Adrenal gland (tissue), 5 donors: Measurements from ENCODE around the gene LRFN5.

Experiments
- POLR2A ChIP-seq, 2 donors: fragments of 450-650 bp; IDR thresholded peaks; one replicate each; pipeline ENCODE4 v1.6.1; 2017; ENCODE audit warnings: antibody characterized with exemption in 2 of 2, mild to moderate bottlenecking in 2 of 2, moderate library complexity in 1 of 2
- TF ChIP-seq, protein P1 (sequence below), 6 experiments: fragments of 450-650 bp in 4 of 6; fragments of 200-600 bp in 2 of 6; sonication (generic) in 1 of 6; IDR thresholded peaks; 1 replicate in 5 of 6; 2 replicates in 1 of 6; pipeline versions ENCODE4 v1.5.1 to v1.8.0; 2016 to 2021; ENCODE audit warnings: antibody characterized with exemption in 6 of 6, mild to moderate bottlenecking in 2 of 6, moderate library complexity in 1 of 6
- donor health status: DM: no; HTN: no; CAD: no.

DNA sequence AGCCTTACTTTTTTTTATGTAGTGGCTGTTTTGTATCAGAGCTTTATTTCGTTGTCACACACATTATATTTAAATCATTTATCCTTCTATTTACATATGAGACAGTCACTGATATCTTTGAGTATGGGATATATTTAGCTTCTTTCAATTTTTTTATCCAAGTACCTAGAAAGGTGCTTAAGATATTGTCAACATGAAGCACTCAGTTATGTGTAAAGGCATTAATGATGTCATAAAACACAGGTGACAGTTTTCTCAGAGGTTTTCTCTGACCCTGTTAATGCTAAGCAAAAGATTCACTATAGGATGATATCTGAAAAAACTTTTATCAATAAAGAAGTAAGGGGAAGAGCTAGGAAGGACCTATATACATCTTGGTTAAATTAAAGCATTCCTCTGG is 23.2 kb downstream of the LRFN5 start:
- TF ChIP-seq, protein P1, sequence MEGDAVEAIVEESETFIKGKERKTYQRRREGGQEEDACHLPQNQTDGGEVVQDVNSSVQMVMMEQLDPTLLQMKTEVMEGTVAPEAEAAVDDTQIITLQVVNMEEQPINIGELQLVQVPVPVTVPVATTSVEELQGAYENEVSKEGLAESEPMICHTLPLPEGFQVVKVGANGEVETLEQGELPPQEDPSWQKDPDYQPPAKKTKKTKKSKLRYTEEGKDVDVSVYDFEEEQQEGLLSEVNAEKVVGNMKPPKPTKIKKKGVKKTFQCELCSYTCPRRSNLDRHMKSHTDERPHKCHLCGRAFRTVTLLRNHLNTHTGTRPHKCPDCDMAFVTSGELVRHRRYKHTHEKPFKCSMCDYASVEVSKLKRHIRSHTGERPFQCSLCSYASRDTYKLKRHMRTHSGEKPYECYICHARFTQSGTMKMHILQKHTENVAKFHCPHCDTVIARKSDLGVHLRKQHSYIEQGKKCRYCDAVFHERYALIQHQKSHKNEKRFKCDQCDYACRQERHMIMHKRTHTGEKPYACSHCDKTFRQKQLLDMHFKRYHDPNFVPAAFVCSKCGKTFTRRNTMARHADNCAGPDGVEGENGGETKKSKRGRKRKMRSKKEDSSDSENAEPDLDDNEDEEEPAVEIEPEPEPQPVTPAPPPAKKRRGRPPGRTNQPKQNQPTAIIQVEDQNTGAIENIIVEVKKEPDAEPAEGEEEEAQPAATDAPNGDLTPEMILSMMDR (IDR thresholded peaks at IDR 0.05), result no peak
- no peak for TF ChIP-seq POLR2A (IDR thresholded peaks at IDR 0.05)
